ENCODE measurements around the gene SH2D4B. TPM values are rescaled to one million over a fixed set of nuclear protein-coding genes. Genes with fewer than 3 reads are reported as not detected.
A peak's percentile ranks its signal among the peaks of the same experiment; 100 is the strongest.

Gene SH2D4B
- total RNA-seq, 1 donor from 2014 or later: 0.18 TPM

DNA sequence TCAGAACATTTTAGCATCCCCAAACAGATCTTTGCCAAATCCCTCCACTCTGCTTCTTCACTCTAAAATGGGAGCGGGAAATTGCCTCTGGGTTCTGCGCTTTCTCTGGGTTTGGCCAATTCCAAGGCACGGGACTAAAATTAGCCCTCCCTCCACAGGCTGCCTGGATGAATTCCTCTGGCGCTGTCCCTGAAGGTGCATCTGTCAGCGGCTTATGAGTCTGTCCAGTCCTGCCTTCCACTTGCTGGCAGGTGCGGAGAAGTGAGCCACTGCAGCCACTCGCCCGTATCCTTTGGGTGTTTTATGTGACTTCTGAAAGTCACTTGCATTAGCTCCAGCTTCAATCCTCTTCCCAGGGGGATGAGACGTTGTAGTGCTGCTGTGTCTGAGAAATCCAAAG lies 121.6 kb downstream of the SH2D4B start:
- H3K27me3 Mint-ChIP-seq (ENCODE audit: insufficient read depth): peaks cover 7% of the 10 kb centered on the region
- DNase-seq (ENCODE audit: low spot score): no peak
- H3K27ac Mint-ChIP-seq: no peak overlapping the region
- no peaks in the 10 kb centered on the region for H3K36me3 Mint-ChIP-seq (ENCODE audit: low read depth)
- no peaks in the 10 kb centered on the region for H3K9me3 Mint-ChIP-seq
- H3K4me1 Mint-ChIP-seq (ENCODE audit: low read depth): peaks cover 6% of the 10 kb centered on the region
- H3K4me3 Mint-ChIP-seq: no peak overlapping the region
- intact Hi-C loops (cut with micrococcal nuclease): no loop called here

DNA sequence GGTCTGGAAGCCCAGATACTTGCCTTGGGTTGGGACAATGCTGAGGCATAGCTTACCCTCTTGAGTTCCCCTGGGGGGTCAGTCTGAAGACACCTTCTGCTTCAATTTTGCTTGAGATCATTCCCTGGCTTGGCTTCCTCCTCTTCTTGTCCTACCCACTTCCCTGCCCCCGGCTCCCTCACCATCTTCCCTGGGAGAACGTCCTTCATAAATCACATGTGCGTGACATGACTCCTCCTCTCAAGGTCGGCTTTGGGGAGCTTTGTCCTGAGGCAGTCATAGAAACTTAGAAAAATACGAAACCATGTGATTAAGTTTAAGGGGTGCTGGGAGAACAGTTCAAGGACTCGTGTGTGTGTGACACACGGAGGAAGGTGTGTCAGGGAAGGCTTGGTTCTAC lies 122.6 kb downstream of the SH2D4B start:
- Mint-ChIP-seq H3K4me1 (ENCODE audit: low read depth) (peaks cover 6% of the 10 kb centered on the region), H3K9me3 (no peaks in the 10 kb centered on the region), H3K36me3 (ENCODE audit: low read depth) (no peaks in the 10 kb centered on the region), H3K27me3 (ENCODE audit: insufficient read depth) (peaks cover 7% of the 10 kb centered on the region), H3K27ac (no peak overlapping the region), H3K4me3 (no peak overlapping the region)
- DNase-seq (ENCODE audit: low spot score): no peak
- intact Hi-C loops (cut with micrococcal nuclease): loop anchor here (10.0 kb wide), 1 partner anchor 355 kb away; no protein-coding TSS in a partner anchor

DNA sequence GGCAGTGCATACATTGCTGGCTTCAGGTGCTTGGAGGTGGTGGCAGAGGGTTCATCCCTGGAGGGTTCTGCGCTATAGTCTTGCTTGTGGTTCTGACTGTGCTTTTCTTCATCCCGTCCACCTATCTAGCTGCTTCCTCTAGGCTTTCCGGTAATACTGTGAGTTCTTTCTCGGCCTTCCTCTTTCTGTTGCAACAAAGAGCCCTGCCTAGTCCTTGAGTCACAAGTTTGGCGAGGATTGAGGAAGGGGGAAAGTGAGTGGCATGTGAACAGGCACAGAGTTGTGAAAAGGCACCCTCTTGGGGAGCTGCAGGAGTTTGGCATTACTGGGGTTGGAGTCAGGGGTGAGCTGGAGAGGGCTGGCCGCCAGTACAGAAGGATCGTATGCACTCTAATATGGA lies 123.0 kb downstream of the SH2D4B start:
- intact Hi-C loops (cut with micrococcal nuclease): loop anchor here (10.0 kb wide), 1 partner anchor 354 kb away; no protein-coding TSS in a partner anchor
- no peaks in the 10 kb centered on the region for H3K9me3 Mint-ChIP-seq

DNA sequence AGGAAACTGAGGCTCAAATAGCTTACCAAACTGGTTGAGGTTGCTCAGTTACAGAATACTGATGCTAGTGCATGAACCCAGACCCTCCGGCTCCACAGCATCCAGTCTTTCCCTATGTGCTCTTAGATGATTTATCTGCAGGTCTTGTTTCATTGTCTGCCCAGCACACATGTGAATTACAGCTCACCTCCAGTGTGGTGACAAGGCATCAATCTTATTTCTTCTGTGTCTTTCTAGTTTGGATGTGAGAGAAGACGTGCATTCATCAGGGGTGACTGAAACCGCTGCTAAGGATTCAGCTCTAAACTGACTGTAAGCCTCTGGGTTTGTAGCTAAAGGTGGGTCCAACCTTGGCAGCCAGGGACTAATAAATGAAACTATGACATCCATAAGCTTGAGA lies 123.8 kb downstream of the SH2D4B start:
- Mint-ChIP-seq H3K27me3 (ENCODE audit: insufficient read depth) (peaks cover 7% of the 10 kb centered on the region), H3K9me3 (no peaks in the 10 kb centered on the region), H3K27ac (no peak overlapping the region), H3K4me3 (no peak overlapping the region), H3K4me1 (ENCODE audit: low read depth) (peaks cover 6% of the 10 kb centered on the region), H3K36me3 (ENCODE audit: low read depth) (no peaks in the 10 kb centered on the region)
- DNase-seq (ENCODE audit: low spot score): no peak
- intact Hi-C loops (cut with micrococcal nuclease): loop anchor here (10.0 kb wide), 1 partner anchor 353 kb away; no protein-coding TSS in a partner anchor

More for the DNA sequence above, 123.0 kb downstream of the SH2D4B start:
- DNase-seq (ENCODE audit: low spot score): no peak
- Mint-ChIP-seq H3K36me3 (ENCODE audit: low read depth) (no peaks in the 10 kb centered on the region), H3K27ac (no peak overlapping the region), H3K4me3 (no peak overlapping the region), H3K27me3 (ENCODE audit: insufficient read depth) (peaks cover 7% of the 10 kb centered on the region), H3K4me1 (ENCODE audit: low read depth) (peaks cover 6% of the 10 kb centered on the region)

DNA sequence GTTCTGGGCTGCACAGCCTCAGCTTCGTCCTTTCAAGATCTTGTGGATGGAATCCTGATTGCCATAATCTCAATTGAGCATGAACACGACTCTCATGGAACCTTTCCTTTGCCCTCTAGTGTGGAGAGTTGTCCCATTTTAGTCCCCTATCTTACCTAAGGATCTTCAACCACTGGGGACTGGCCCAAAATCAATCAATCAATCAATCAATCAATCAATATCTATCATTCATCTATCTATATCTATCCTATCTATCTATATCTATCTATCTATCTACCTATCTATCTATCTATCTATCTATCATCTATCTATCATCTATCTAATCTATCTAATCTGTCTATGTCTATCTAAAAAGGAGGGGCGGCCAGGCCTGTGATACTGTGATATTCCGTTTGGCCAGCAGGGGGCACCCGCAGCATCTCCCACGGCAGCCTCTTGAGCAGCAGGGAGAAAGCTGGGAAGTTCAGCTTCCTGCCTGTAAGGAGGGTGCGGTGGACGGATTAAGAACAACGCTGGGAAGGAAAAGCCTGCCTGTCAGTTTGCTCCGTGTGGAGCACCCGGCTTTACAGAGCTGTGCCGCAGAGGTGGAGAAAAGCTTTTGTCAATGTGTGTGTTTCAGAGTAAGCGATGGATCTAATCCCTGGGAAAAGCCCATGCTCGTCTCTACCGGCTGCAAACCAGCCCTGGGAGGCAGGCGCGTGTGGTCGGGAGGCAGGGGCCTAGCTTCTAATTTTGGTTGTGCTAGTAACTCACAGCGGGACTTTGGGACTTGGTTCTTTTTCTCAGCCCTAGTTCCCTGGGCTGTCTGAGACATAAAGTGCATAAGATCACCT lies 124.9 kb downstream of the SH2D4B start:
- peak; percentile 26 for DNase-seq (ENCODE audit: low spot score)
- intact Hi-C loops (cut with micrococcal nuclease): loop anchor here (1.0 to 10.0 kb wide), 3 partner anchors 218 to 352 kb away; no protein-coding TSS in a partner anchor
- Mint-ChIP-seq H3K4me3 (no peak overlapping the region), H3K36me3 (ENCODE audit: low read depth) (no peaks in the 10 kb centered on the region), H3K27me3 (ENCODE audit: insufficient read depth) (peaks cover 7% of the 10 kb centered on the region), H3K27ac (no peak overlapping the region), H3K4me1 (ENCODE audit: low read depth) (peaks cover 6% of the 10 kb centered on the region), H3K9me3 (no peaks in the 10 kb centered on the region)

DNA sequence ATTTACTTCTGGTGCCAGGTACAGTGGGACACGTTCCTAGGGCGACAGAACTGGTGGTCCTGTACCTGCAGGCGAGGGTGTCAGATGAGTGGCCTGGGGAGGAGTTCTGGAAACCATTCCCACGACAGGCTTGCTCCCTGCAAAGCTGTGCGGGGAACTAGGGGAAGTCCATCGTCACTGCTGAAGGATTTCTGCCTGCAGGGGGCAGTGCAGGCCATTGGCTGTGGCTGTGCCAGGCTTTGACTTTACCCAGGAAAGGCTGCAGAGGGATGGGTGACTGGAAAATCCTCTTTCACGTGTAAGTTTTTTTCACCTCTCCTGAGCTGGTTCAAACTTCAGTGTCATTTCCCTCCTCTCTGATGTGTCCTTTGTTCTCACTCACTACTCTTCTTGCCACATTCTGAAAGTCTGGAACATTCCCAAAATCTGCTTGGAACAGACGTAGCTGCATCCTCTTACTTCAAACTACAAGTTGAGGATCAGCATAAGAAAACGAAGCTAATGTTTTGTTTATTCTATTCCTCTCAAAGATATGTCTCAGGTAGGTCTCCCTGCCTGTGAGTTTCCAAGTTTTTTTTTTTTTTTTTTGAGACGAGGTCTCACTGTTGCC lies 126.5 kb downstream of the SH2D4B start:
- DNase-seq (ENCODE audit: low spot score): peak; percentile 15
- Mint-ChIP-seq H3K9me3 (no peaks in the 10 kb centered on the region), H3K27me3 (ENCODE audit: insufficient read depth) (peaks cover 7% of the 10 kb centered on the region), H3K4me3 (no peak overlapping the region), H3K4me1 (ENCODE audit: low read depth) (peaks cover 6% of the 10 kb centered on the region), H3K27ac (no peak overlapping the region), H3K36me3 (ENCODE audit: low read depth) (no peaks in the 10 kb centered on the region)
- intact Hi-C loops (cut with micrococcal nuclease): loop anchor here (1.0 to 10.0 kb wide), 2 partner anchors 260 to 351 kb away; no protein-coding TSS in a partner anchor

DNA sequence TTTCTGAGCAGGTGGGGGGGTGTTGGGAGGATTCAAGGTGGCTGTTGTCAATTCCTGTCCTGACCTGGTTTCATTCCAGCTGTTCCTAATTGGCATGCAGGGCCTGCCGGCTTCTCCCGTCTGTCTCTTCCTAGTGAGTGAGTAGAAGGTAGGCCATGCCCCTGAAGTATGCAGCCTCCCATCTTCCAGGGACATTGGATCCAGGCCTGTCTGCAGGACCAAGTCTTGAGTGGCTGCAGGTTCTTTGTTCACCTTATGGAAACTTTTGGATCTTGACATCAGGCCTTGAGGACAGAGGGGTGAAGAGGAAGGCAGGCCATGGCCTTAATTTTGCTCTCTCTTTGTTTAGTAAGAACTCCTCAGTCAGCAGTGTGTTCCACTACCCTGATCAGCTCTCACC lies 131.8 kb downstream of the SH2D4B start:
- intact Hi-C loops (cut with micrococcal nuclease): loop anchor here (10.0 kb wide), 1 partner anchor 345 kb away; no protein-coding TSS in a partner anchor
- Mint-ChIP-seq H3K4me1 (ENCODE audit: low read depth) (no peaks in the 10 kb centered on the region), H3K27ac (no peak overlapping the region), H3K4me3 (no peak overlapping the region), H3K9me3 (no peaks in the 10 kb centered on the region), H3K27me3 (ENCODE audit: insufficient read depth) (no peaks in the 10 kb centered on the region), H3K36me3 (ENCODE audit: low read depth) (no peaks in the 10 kb centered on the region)
- DNase-seq (ENCODE audit: low spot score): no peak

DNA sequence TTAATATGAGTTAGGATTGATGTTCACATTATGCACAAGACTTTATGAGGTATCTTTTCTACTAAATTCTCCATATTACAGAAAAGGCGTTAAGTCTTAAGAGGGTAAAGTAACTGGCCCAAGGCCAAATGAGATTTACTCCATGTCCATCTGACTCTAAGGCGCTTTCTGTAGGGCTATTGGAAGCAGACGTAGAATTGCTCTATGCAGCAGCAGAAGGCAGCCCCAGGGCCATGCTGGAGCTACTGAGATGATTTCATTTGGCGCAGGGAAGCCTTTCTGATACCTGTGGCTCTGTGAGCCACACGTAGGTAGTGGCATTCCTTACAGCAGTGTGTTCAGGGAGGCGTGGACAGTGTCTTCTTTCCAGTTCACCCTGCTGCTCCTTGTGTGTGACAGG lies 133.1 kb downstream of the SH2D4B start:
- Mint-ChIP-seq H3K4me3 (no peak overlapping the region), H3K4me1 (ENCODE audit: low read depth) (no peaks in the 10 kb centered on the region), H3K27me3 (ENCODE audit: insufficient read depth) (no peaks in the 10 kb centered on the region), H3K27ac (no peak overlapping the region), H3K36me3 (ENCODE audit: low read depth) (no peaks in the 10 kb centered on the region), H3K9me3 (no peaks in the 10 kb centered on the region)
- no peak for DNase-seq (ENCODE audit: low spot score)
- intact Hi-C loops (cut with micrococcal nuclease): no loop called here

DNA sequence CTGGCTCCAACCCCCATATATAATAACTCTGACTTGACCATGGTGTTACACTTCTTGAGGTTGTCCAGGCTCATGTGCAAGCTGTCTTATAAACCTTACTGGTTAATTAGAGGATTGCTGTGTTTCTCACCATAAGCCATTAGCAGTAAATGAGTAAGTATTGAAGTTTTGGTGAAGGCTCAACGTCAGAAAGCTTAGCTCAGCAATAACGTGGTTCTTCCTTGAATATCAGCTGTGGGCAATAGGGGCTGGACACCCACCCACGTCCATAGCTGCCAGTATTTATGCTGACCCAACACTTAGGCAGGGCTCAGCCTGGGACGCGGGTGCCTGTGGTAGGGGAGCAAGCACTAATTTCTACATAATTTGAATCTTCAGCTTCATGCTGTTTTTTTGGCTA lies 134.1 kb downstream of the SH2D4B start:
- no peaks in the 10 kb centered on the region for H3K9me3 Mint-ChIP-seq
- no peaks in the 10 kb centered on the region for H3K36me3 Mint-ChIP-seq (ENCODE audit: low read depth)
- H3K27ac Mint-ChIP-seq: no peak overlapping the region
- no peak overlapping the region for H3K4me3 Mint-ChIP-seq
- H3K4me1 Mint-ChIP-seq (ENCODE audit: low read depth): no peaks in the 10 kb centered on the region
- intact Hi-C loops (cut with micrococcal nuclease): no loop called here
- H3K27me3 Mint-ChIP-seq (ENCODE audit: insufficient read depth): no peaks in the 10 kb centered on the region
- no peak for DNase-seq (ENCODE audit: low spot score)

DNA sequence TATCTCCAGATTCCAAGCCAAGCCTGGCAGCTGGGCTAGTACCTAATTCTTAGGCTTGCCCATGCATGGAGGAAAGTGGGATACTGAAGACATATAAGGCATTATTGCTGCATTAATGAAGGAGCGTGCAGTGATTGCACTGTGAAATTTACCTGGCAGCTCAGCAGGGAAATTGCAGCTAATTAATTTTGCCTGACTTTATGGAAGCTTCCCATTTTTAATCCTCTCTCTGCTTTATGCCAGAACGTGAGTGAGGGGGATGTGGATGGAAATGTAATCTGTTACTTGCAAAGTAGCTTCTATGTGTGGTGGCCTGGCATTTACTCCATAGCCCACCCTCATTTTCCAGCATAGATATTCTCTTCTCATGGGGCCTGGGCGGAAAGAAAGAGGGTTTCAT lies 134.9 kb downstream of the SH2D4B start:
- Mint-ChIP-seq H3K4me3 (no peak overlapping the region), H3K27ac (no peak overlapping the region), H3K4me1 (ENCODE audit: low read depth) (no peaks in the 10 kb centered on the region), H3K36me3 (ENCODE audit: low read depth) (no peaks in the 10 kb centered on the region), H3K27me3 (ENCODE audit: insufficient read depth) (no peaks in the 10 kb centered on the region), H3K9me3 (no peaks in the 10 kb centered on the region)
- intact Hi-C loops (cut with micrococcal nuclease): no loop called here
- no peak for DNase-seq (ENCODE audit: low spot score)

DNA sequence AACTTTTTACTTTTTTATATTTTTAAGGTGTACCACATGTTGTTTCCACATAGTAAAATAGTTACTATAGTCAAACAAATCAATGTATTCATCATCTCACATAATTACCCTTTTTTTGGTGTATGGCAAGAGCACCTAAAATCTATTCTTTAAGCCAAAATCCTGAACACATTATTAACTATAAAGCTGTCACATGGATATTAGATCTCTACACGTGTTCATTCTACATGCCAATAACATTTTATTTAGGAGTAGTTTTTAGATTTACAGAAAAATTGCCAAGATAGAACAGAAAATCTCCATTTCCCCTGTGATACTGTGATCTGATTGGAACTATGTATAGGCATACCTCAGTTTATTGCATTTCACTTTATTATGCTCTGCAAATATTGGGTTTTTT lies 137.1 kb downstream of the SH2D4B start:
- Mint-ChIP-seq H3K4me3 (no peak overlapping the region), H3K9me3 (no peaks in the 10 kb centered on the region), H3K36me3 (ENCODE audit: low read depth) (no peaks in the 10 kb centered on the region), H3K4me1 (ENCODE audit: low read depth) (no peaks in the 10 kb centered on the region), H3K27ac (no peak overlapping the region), H3K27me3 (ENCODE audit: insufficient read depth) (peaks cover 2% of the 10 kb centered on the region)
- intact Hi-C loops (cut with micrococcal nuclease): no loop called here
- no peak for DNase-seq (ENCODE audit: low spot score)

DNA sequence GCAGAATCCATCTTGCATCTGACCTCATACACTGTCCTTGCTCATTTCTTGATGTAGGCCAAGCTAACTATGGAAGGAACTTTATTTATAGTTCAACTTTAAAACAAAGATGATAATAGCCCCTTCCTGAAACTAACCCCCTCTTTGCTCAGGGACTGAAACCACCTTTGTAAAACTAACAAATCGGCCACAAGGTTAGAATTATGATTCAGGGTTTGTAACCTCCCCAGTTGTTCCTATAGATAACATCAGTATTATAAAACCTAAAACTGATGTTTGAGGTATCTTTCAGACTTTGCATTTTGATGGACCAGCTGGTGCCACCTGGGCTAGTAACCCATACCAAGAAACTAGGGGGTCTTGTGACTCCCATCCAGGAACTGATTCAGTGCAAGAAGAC lies 143.4 kb downstream of the SH2D4B start:
- H3K27me3 Mint-ChIP-seq (ENCODE audit: insufficient read depth): peaks cover 5% of the 10 kb centered on the region
- H3K27ac Mint-ChIP-seq: no peak overlapping the region
- no peak overlapping the region for H3K4me3 Mint-ChIP-seq
- intact Hi-C loops (cut with micrococcal nuclease): no loop called here
- no peaks in the 10 kb centered on the region for H3K36me3 Mint-ChIP-seq (ENCODE audit: low read depth)
- H3K9me3 Mint-ChIP-seq: no peaks in the 10 kb centered on the region
- no peaks in the 10 kb centered on the region for H3K4me1 Mint-ChIP-seq (ENCODE audit: low read depth)
- no peak for DNase-seq (ENCODE audit: low spot score)

DNA sequence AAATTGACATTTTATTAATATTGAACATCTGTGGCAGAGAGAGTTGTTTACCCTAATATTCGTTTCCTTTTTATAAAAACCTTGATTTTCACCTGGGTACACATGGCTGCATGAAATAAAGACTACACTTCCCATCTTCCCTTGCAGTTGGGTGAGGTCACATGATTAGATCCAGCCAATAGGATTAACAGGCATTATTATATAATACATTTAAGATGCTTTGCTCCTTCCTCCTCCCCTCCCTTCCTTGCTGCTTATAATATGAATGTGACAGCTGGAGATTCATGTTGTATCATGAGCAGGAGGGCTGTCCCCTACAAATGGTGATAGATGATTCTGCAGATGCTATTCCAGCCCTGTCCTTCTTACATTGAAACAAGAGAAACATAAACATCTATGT lies 146.6 kb downstream of the SH2D4B start:
- Mint-ChIP-seq H3K4me1 (ENCODE audit: low read depth) (no peaks in the 10 kb centered on the region), H3K4me3 (no peak overlapping the region), H3K27me3 (ENCODE audit: insufficient read depth) (peaks cover 6% of the 10 kb centered on the region), H3K27ac (no peak overlapping the region), H3K36me3 (ENCODE audit: low read depth) (no peaks in the 10 kb centered on the region), H3K9me3 (no peaks in the 10 kb centered on the region)
- no peak for DNase-seq (ENCODE audit: low spot score)
- intact Hi-C loops (cut with micrococcal nuclease): no loop called here
